Measurements from ENCODE around the gene FOXJ1.

Gene FOXJ1

DNA sequence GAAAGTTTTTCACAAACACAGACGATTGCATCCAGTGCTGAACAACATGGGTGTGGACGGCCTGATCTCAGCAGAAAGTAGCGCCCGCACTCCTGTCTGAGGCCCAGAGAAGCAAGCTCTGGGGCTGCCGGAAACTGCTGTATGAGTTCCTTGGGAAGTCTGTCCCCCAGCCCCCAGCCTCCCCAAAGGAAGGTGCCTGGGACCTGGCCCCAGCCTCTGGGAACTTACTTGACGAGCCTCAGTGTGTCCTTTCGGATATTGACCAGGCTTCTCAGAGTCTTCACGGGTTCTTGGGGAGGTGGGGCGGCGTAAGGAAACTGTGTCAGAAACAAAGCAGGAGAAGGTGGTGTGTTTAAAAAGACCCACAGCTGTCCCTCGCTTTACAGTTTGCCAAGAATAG lies 32.4 kb upstream of the FOXJ1 start:
- Mint-ChIP-seq H3K4me3 (no peak overlapping the region), H3K4me1 (peaks cover 6% of the 10 kb centered on the region), H3K27me3 (no peaks in the 10 kb centered on the region), H3K27ac (ENCODE audit: low read depth) (no peak overlapping the region), H3K9me3 (no peaks in the 10 kb centered on the region), H3K36me3 (ENCODE audit: insufficient read depth) (peaks cover 5% of the 10 kb centered on the region)
- ATAC-seq (replicated peaks; ENCODE audit: extremely low read depth, poor library complexity, severe bottlenecking) (no peak), DNase-seq (ENCODE audit: low spot score in 2 of 2) (no peak)

DNA sequence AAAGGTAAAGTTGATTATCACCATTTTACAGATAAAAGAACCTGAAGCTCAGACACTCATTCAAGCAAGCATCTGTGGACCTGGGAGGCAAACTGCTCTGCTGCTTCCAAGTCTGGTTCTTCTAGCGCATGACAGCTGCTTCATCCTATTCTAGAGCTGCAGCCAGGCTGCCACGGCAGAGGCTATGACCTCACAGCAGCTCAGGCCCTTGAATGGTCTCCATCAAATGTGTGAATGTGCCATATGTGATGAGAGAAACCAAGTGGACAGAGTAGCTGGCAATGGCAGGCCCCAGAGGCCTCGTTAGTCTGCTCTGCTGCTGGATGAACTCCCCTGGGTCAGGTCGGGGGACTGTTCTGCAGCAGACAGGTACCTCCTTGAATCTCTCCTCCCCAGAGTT lies 30.7 kb upstream of the FOXJ1 start:
- DNase-seq (ENCODE audit: low spot score in 2 of 2) (no peak), ATAC-seq (replicated peaks; ENCODE audit: extremely low read depth, poor library complexity, severe bottlenecking) (no peak)
- Mint-ChIP-seq H3K4me1 (peaks cover 6% of the 10 kb centered on the region), H3K4me3 (no peak overlapping the region), H3K27me3 (no peaks in the 10 kb centered on the region), H3K9me3 (no peaks in the 10 kb centered on the region), H3K27ac (ENCODE audit: low read depth) (no peak overlapping the region), H3K36me3 (ENCODE audit: insufficient read depth) (peaks cover 5% of the 10 kb centered on the region)

DNA sequence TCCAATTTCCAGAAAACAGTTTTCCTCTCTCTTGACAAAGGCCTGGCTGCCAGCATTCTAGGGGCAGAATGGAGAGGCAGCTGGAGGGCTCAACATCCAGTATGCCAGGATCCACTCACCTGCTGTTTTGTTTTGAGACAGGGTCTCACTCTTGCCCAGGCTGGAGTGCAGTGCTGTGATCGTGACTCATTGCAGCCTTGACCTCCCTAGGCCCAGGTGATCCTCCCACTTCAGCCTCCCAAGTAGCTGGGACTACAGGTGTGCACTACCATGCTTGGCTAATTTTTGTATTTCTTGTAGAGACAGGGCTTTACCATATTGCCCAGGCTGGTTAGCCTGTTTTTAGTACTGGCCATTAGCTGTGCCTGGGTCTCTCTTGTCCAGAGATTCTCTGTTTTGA lies 29.1 kb upstream of the FOXJ1 start:
- Mint-ChIP-seq H3K27me3 (no peaks in the 10 kb centered on the region), H3K4me1 (no peaks in the 10 kb centered on the region), H3K9me3 (no peaks in the 10 kb centered on the region), H3K36me3 (ENCODE audit: insufficient read depth) (peaks cover 6% of the 10 kb centered on the region), H3K27ac (ENCODE audit: low read depth) (no peak overlapping the region), H3K4me3 (no peak overlapping the region)
- no peak for ATAC-seq (replicated peaks; ENCODE audit: extremely low read depth, poor library complexity, severe bottlenecking)
- DNase-seq (ENCODE audit: low spot score in 2 of 2): no peak

DNA sequence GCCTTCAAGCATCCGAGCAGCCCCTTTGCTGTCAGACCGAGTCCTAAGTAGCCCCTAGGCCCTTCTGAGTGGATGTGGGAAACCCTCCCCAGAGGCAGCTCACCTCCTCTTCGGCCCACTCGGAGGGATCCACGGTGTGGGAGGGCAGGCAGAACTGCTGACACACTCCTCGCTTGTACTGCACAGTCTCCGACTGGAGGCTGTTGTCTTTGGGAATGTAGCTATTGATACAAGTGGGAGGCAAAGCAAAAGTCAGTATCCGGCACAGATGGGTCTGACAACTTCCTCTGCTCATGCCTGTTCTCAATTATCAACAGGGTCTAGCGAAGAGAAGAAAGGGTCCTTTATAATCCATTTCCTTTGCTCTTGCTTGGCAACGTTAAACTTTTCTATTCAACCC lies 25.9 kb upstream of the FOXJ1 start:
- Mint-ChIP-seq H3K9me3 (no peaks in the 10 kb centered on the region), H3K27me3 (no peaks in the 10 kb centered on the region), H3K27ac (ENCODE audit: low read depth) (no peak overlapping the region), H3K4me1 (no peaks in the 10 kb centered on the region), H3K4me3 (no peak overlapping the region), H3K36me3 (ENCODE audit: insufficient read depth) (peaks cover 3% of the 10 kb centered on the region)
- ATAC-seq (replicated peaks; ENCODE audit: extremely low read depth, poor library complexity, severe bottlenecking) (no peak), DNase-seq (ENCODE audit: low spot score in 2 of 2) (no peak)

DNA sequence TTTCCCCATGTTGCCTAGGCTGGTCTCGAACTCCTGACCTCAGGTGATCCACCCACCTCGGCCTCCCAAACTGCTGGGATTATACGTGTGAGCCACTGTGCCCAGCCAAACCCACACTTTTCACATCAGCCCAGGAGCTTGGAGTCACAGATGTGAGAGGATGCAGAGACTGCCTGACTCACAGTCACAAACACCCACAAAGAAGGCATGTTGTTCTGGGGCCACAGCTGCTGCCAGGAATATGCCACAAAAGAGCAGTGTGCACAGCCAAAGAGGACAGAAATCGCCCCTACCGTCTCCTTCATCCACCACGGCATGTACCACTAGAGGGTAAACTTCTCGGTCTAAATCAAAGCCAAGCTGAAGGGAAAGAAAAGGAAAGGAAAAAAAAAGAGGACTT lies 25.1 kb upstream of the FOXJ1 start:
- Mint-ChIP-seq H3K27me3 (no peaks in the 10 kb centered on the region), H3K36me3 (ENCODE audit: insufficient read depth) (peaks cover 4% of the 10 kb centered on the region), H3K4me1 (no peaks in the 10 kb centered on the region), H3K9me3 (no peaks in the 10 kb centered on the region), H3K4me3 (no peak overlapping the region), H3K27ac (ENCODE audit: low read depth) (no peak overlapping the region)
- DNase-seq (ENCODE audit: low spot score in 2 of 2) (no peak), ATAC-seq (replicated peaks; ENCODE audit: extremely low read depth, poor library complexity, severe bottlenecking) (no peak)

DNA sequence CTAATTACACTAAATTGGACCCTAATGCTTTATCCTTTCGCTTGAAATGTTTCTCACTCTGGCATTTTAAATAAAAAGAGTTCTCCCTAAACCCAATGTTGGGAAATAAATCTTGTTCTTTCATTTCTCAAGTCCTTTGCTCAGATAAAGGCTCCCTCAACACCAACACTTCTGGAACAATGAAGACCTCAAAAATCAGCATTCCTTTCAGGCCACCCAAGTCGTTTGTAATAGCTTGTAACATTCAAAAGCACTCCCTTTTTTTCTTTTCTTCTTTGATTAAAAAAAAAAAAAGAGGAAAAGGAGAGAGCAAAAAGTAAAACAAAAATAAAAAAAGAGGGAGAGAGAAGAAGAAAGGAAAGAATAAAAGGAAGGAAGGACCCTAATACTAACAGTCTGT lies 23.3 kb upstream of the FOXJ1 start:
- no peaks in the 10 kb centered on the region for H3K9me3 Mint-ChIP-seq
- H3K4me3 Mint-ChIP-seq: no peak overlapping the region
- peaks cover 7% of the 10 kb centered on the region for H3K36me3 Mint-ChIP-seq (ENCODE audit: insufficient read depth)
- DNase-seq (ENCODE audit: low spot score in 2 of 2): no peak
- ATAC-seq (replicated peaks; ENCODE audit: extremely low read depth, poor library complexity, severe bottlenecking): no peak
- no peak overlapping the region for H3K27ac Mint-ChIP-seq (ENCODE audit: low read depth)
- no peaks in the 10 kb centered on the region for H3K27me3 Mint-ChIP-seq
- no peaks in the 10 kb centered on the region for H3K4me1 Mint-ChIP-seq

DNA sequence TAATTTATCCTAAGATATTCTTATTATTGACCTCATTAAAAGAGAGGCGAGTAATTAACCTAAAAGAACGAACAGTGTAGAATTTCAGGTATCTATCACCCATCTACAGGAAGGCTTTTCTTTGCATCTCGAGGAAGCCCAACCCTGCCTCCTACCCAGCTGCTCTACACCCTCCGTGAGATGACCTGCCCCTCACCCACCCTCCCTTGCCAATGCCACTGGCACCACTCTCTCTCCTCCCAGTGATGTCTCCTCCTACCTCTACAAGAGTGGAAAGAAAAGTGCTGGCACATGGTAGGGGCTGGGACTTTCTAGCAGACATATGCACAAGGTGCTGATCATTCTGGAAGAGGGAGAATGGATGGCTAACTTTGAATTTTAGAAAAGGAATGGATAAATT lies 22.9 kb upstream of the FOXJ1 start:
- Mint-ChIP-seq H3K4me3 (no peak overlapping the region), H3K36me3 (ENCODE audit: insufficient read depth) (peaks cover 10% of the 10 kb centered on the region), H3K27ac (ENCODE audit: low read depth) (no peak overlapping the region), H3K9me3 (no peaks in the 10 kb centered on the region), H3K27me3 (no peaks in the 10 kb centered on the region), H3K4me1 (no peaks in the 10 kb centered on the region)
- DNase-seq (ENCODE audit: low spot score in 2 of 2) (no peak), ATAC-seq (replicated peaks; ENCODE audit: extremely low read depth, poor library complexity, severe bottlenecking) (no peak)

DNA sequence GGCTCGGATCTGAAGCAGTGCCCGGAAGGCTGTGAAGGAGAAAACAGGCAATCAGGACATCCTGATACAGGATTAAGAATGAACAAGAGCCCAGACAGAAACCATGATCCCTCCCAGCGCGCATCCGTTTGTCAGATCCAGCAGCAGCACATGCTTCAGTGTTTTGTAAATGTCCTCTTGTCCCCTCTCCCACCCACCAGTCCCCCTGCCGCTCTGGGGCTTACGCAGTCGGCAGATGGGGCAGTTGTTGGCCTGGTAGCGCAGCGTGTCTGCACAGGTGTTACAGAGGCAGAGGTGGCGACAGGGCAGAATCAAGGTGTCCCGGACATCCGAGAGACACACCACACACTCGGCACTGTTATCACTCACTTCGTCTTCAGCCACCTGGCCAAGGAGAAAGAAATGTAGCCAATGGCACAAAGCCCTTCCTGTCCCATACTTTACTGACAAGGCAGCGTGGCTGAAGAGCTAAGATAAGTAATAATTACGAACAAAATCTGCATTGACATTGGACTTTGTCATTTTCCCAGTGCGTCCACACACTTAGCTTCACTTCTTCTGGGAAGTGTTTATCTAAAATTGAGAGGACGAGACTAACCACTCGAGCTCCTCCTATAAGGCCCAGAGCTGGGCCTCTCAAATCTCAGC lies 20.7 kb upstream of the FOXJ1 start:
- Mint-ChIP-seq H3K27me3 (no peaks in the 10 kb centered on the region), H3K4me3 (no peak overlapping the region), H3K27ac (ENCODE audit: low read depth) (no peak overlapping the region), H3K9me3 (no peaks in the 10 kb centered on the region), H3K36me3 (ENCODE audit: insufficient read depth) (peaks cover 12% of the 10 kb centered on the region), H3K4me1 (no peaks in the 10 kb centered on the region)
- DNase-seq (ENCODE audit: low spot score in 2 of 2) (no peak), ATAC-seq (replicated peaks; ENCODE audit: extremely low read depth, poor library complexity, severe bottlenecking) (no peak)

DNA sequence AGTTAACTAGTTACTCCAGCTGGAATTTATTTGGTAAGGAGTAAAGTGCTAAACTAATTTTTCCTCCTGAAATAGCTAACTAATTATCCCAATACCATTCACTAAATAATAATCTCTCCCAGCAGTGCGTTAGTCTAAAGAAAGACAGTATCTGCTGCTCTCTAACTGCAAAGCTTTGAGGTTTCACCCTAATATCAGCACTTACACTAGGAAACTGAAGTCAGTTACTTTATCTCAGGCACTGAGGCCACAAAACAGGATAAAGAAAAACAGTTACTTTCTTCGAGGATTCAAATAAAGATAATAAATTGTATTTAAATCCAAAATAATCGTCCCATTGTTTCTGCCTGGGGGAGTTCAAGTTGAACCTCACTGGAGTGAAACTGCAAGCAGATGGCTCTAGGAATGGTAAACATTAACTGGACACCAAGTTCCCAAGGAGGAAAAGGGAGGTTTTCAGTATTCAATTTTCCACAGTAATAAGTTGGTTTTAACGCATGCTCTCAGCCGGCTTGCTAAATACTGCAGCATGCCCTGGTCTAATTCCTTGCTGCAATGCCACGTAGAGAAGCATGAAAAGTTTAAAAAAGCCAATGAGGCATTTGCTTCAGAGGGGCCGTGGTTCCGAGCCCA lies 20.0 kb upstream of the FOXJ1 start:
- no peak for DNase-seq (ENCODE audit: low spot score in 2 of 2)
- Mint-ChIP-seq H3K4me1 (no peaks in the 10 kb centered on the region), H3K36me3 (ENCODE audit: insufficient read depth) (peaks cover 12% of the 10 kb centered on the region), H3K4me3 (no peak overlapping the region), H3K27ac (ENCODE audit: low read depth) (no peak overlapping the region), H3K9me3 (no peaks in the 10 kb centered on the region), H3K27me3 (no peaks in the 10 kb centered on the region)
- no peak for ATAC-seq (replicated peaks; ENCODE audit: extremely low read depth, poor library complexity, severe bottlenecking)

DNA sequence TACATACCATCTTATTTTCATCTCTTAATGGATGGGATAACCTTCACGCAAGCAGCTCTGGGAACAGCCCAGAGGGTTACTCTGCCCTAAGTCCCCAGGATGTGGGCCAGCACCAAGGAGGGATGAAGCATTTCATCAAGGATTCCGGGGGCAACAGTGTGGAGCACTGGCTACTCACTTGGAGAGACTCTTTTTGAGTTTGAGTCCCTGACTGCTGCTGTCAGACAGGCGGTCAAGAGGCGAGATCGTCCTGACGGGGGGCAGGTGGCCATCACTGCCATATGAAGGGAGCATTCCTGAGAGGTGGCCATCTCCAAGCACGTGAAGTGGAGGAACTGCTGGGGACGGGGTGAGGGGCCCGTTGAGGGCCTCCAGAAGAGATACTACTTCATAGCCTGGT lies 18.1 kb upstream of the FOXJ1 start:
- Mint-ChIP-seq H3K36me3 (ENCODE audit: insufficient read depth) (peaks cover 11% of the 10 kb centered on the region), H3K9me3 (no peaks in the 10 kb centered on the region), H3K4me3 (no peak overlapping the region), H3K27ac (ENCODE audit: low read depth) (no peak overlapping the region), H3K27me3 (no peaks in the 10 kb centered on the region), H3K4me1 (no peaks in the 10 kb centered on the region)
- DNase-seq (ENCODE audit: low spot score in 2 of 2) (no peak), ATAC-seq (replicated peaks; ENCODE audit: extremely low read depth, poor library complexity, severe bottlenecking) (no peak)

DNA sequence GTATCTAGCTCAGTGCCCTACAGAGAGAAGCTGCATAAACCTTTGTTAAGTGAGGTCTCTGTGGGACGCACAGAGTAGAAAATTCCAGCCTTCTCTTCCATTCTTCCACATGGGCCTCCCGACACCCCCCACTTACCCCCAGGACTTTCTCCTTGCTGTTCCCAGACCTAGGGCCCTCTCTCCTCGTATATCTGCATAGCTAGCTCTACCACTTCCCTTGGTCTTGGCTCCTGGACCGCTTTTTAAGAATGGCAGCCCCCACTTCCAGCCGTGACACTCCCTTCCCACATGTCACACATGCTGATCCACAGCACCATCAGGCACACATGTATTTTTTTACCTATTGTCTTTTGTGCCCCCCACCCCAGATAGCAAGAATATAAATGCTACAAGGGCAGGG lies 16.7 kb upstream of the FOXJ1 start:
- Mint-ChIP-seq H3K4me3 (no peak overlapping the region), H3K4me1 (no peaks in the 10 kb centered on the region), H3K9me3 (no peaks in the 10 kb centered on the region), H3K27me3 (no peaks in the 10 kb centered on the region), H3K27ac (ENCODE audit: low read depth) (peak overlapping the region; percentile 47), H3K36me3 (ENCODE audit: insufficient read depth) (peaks cover 11% of the 10 kb centered on the region)
- DNase-seq (ENCODE audit: low spot score in 2 of 2) (no peak), ATAC-seq (replicated peaks; ENCODE audit: extremely low read depth, poor library complexity, severe bottlenecking) (no peak)

DNA sequence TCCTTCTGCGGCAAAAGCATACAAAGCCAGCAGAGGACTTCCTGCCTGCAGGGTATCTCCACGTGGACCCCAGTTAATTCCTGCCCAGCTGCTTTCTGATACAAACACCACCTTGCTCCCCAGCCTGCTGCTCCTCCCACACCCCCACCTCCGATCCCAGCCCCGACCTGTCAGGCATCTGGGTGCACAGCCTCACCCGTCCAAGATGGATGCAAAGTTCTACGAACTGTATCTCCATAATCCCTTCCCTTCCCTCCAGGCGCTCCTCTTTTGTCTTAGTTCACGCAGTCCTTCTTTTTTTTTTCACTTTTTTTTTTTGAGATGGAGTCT lies 15.6 kb upstream of the FOXJ1 start:
- no peaks in the 10 kb centered on the region for H3K27me3 Mint-ChIP-seq
- H3K27ac Mint-ChIP-seq (ENCODE audit: low read depth): no peak overlapping the region
- peaks cover 13% of the 10 kb centered on the region for H3K36me3 Mint-ChIP-seq (ENCODE audit: insufficient read depth)
- no peaks in the 10 kb centered on the region for H3K9me3 Mint-ChIP-seq
- DNase-seq (ENCODE audit: low spot score in 2 of 2) (no peak), ATAC-seq (replicated peaks; ENCODE audit: extremely low read depth, poor library complexity, severe bottlenecking) (no peak)
- no peak overlapping the region for H3K4me3 Mint-ChIP-seq
- peaks cover 10% of the 10 kb centered on the region for H3K4me1 Mint-ChIP-seq

DNA sequence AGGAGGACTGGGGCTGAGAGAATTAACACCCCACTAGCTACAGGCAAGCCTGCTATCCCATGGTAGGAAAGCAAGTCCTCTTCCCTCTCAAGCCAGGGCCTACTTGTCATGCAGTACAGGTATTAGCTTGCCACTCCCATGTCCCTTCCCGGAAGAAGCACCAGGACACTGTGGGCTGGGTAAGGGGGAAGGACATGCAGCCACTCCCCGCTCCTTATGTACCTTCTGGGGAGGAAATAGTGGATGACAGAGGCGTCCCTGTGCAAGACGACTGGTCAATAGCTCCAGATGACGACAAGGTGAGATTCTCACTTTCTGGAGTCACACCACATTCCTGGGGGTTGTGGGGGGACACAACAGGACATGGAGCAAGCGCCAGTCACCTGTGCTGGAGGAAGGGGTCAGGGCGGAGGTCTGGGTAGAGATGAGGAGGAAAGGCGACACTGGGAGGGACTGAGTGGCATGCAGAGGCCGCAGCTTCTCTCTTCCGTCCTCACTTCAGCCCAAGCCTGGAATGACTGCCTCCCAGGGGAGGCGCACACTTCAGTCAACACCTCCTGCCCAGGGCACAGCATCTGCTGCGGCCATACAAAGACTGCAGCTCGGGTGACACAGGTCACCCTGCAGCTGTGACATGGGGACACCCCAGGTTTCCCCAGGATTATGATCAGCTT lies 15.1 kb upstream of the FOXJ1 start:
- Mint-ChIP-seq H3K27ac (ENCODE audit: low read depth) (no peak overlapping the region), H3K4me3 (no peak overlapping the region), H3K36me3 (ENCODE audit: insufficient read depth) (peaks cover 10% of the 10 kb centered on the region), H3K9me3 (no peaks in the 10 kb centered on the region), H3K27me3 (no peaks in the 10 kb centered on the region), H3K4me1 (peaks cover 10% of the 10 kb centered on the region)
- DNase-seq (ENCODE audit: low spot score in 2 of 2) (no peak), ATAC-seq (replicated peaks; ENCODE audit: extremely low read depth, poor library complexity, severe bottlenecking) (no peak)

All from central memory CD8-positive, alpha-beta T cell (primary cell).